GM12892 (cell line): ENCODE data around the gene NR2C1.

Experiments
- POLR2A ChIP-seq: IDR thresholded peaks from 2 replicates; pipeline ENCODE4 v1.6.1; 2011; ENCODE audit warnings: low read depth, low read length, control low read depth
- POLR2AphosphoS5 ChIP-seq: IDR thresholded peaks from 2 replicates; pipeline ENCODE4 v1.6.1; 2011; ENCODE audit warnings: low read depth, low read length, control low read depth
- TAF1 ChIP-seq: IDR thresholded peaks from 2 replicates; pipeline ENCODE4 v1.6.1; 2011; ENCODE audit warnings: low read depth, mild to moderate bottlenecking, control low read depth, low read length, borderline replicate concordance

DNA sequence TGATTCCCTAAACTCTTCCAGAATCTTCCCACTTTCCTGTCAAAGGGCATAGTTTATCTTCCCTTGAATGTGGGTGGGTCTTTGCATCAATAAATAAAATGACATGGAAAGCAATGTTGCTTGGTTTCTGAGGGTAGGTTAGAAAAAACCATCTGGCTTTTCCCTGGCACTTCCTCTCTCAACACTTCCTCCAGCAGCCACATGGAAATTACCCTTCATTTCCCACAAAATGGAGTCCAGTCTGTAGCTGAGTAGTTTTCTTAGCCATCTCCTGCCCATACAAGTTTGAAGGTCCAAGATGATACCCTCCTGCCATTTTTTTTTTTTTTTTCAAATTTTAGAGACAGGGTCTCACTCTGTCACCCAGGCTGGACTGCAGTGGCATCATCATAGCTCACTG lies 58.9 kb downstream of the NR2C1 start:
- TF ChIP-seq POLR2A (no peak), TAF1 (no peak), POLR2AphosphoS5 (no peak)
